Chondrocyte (in vitro differentiated cells): ENCODE measurements around the gene SULF2. TPM values are rescaled to one million over a fixed set of nuclear protein-coding genes. Genes with fewer than 3 reads are reported as not detected.
A peak's percentile ranks its signal among the peaks of the same experiment; 100 is the strongest.

ENCODE experiments used
- DNase-seq: peaks from one replicate; pipeline ENCODE4 v3.0.0; 2021; ENCODE audit warnings: mixed read lengths, low spot score
- H3K27ac Mint-ChIP-seq: one replicate; pipeline ENCODE4 v1.8.0; 2021; ENCODE audit warnings: mild to moderate bottlenecking, moderate library complexity, mixed read lengths; ENCODE audit not compliant: unreplicated experiment
- H3K27me3 Mint-ChIP-seq: 2 replicates; pipeline ENCODE4 v1.8.0; 2021; ENCODE audit warnings: low read depth, mixed read lengths
- H3K36me3 Mint-ChIP-seq: 2 replicates; pipeline ENCODE4 v1.8.0; 2021; ENCODE audit warnings: low read depth, mixed read lengths
- H3K4me1 Mint-ChIP-seq: 2 replicates; pipeline ENCODE4 v1.8.0; 2021; ENCODE audit warnings: low read depth, mild to moderate bottlenecking, mixed read lengths
- H3K4me3 Mint-ChIP-seq: one replicate; pipeline ENCODE4 v1.8.0; 2021; ENCODE audit warnings: mild to moderate bottlenecking, moderate library complexity, mixed read lengths; ENCODE audit not compliant: unreplicated experiment
- H3K9me3 Mint-ChIP-seq: 2 replicates; pipeline ENCODE4 v1.8.0; 2021; ENCODE audit warnings: low read depth, mixed read lengths
- CTCF ChIP-seq: fragments of 200-600 bp; sonication (generic); IDR thresholded peaks from 2 replicates; pipeline ENCODE4 v1.5.0; 2021; ENCODE audit warnings: antibody characterized with exemption, mild to moderate bottlenecking, moderate library complexity
- total RNA-seq: library from RNA; stranded (reverse); gene quantifications from 3 replicates; pipeline ENCODE4 v1.2.1, GENCODE V29; 2021

SULF2 gene
- total RNA-seq, 1 donor from 2014 or later, result 82.4 TPM

- TF ChIP-seq CTCF, result no peak
- Mint-ChIP-seq H3K27me3 (no peaks in the 10 kb centered on the region), H3K4me1 (peaks cover 57% of the 10 kb centered on the region), H3K27ac (peak overlapping the region; percentile 97), H3K36me3 (peaks cover 3% of the 10 kb centered on the region), H3K4me3 (no peak overlapping the region), H3K9me3 (no peaks in the 10 kb centered on the region)
- peak; percentile 51 for DNase-seq
Observed at GRCh38 chr20:47687095-47687987, 97.9 kb downstream of the SULF2 start.

- H3K4me1 Mint-ChIP-seq, result peaks cover 62% of the 10 kb centered on the region
- no peaks in the 10 kb centered on the region for H3K9me3 Mint-ChIP-seq
- no peaks in the 10 kb centered on the region for H3K27me3 Mint-ChIP-seq
- TF ChIP-seq CTCF, result no peak
- DNase-seq, result no peak
- no peak overlapping the region for H3K4me3 Mint-ChIP-seq
- peaks cover 3% of the 10 kb centered on the region for H3K36me3 Mint-ChIP-seq
- peak overlapping the region; percentile 97 for H3K27ac Mint-ChIP-seq
Observed at GRCh38 chr20:47686545-47686944, 98.7 kb downstream of the SULF2 start.

GRCh38 chr20:47684306-47685080 is 100.8 kb downstream of the SULF2 start:
- Mint-ChIP-seq H3K27me3 (no peaks in the 10 kb centered on the region), H3K27ac (no peak overlapping the region), H3K4me1 (peaks cover 48% of the 10 kb centered on the region), H3K36me3 (peaks cover 3% of the 10 kb centered on the region), H3K9me3 (no peaks in the 10 kb centered on the region), H3K4me3 (no peak overlapping the region)
- no peak for TF ChIP-seq CTCF
- DNase-seq, result no peak

- Mint-ChIP-seq H3K9me3 (no peaks in the 10 kb centered on the region), H3K4me3 (no peak overlapping the region), H3K4me1 (peaks cover 34% of the 10 kb centered on the region), H3K27me3 (no peaks in the 10 kb centered on the region), H3K36me3 (peaks cover 1% of the 10 kb centered on the region), H3K27ac (no peak overlapping the region)
- TF ChIP-seq CTCF, result no peak
- DNase-seq, result no peak
Observed at GRCh38 chr20:47682916-47683315, 102.4 kb downstream of the SULF2 start.

GRCh38 chr20:47682028-47682783 is 103.1 kb downstream of the SULF2 start:
- no peak overlapping the region for H3K4me3 Mint-ChIP-seq
- peaks cover 27% of the 10 kb centered on the region for H3K4me1 Mint-ChIP-seq
- H3K9me3 Mint-ChIP-seq, result no peaks in the 10 kb centered on the region
- peak overlapping the region; percentile 63 for H3K27ac Mint-ChIP-seq
- peaks cover 1% of the 10 kb centered on the region for H3K36me3 Mint-ChIP-seq
- H3K27me3 Mint-ChIP-seq, result no peaks in the 10 kb centered on the region
- no peak for TF ChIP-seq CTCF
- DNase-seq, result no peak
